Neutrophil (primary cell): ENCODE data around the gene CRYBA4.
"Not testable (repeated sequence)": the region's sequence is repeated elsewhere in the genome, so short reads cannot be mapped to it uniquely, and the experiment has no call there.

Experiments used
- H3K27ac ChIP-seq: fragments of 200-600 bp; sonication (generic); 2 replicates; pipeline ENCODE4 v1.5.1; 2016; ENCODE audit warnings: mild to moderate bottlenecking, moderate library complexity
- H3K27me3 ChIP-seq: fragments of 200-600 bp; sonication (generic); 2 replicates; pipeline ENCODE4 v1.6.0; 2016; ENCODE audit warnings: mild to moderate bottlenecking
- H3K36me3 ChIP-seq: fragments of 200-600 bp; sonication (generic); 2 replicates; pipeline ENCODE4 v1.5.1; 2017
- H3K4me1 ChIP-seq, 2 experiments: fragments of 200-600 bp in 1 of 2; sonication (generic) in 1 of 2; 1 replicate in 1 of 2; 2 replicates in 1 of 2; pipeline versions ENCODE4 v1.5.1 to v1.6.1; 2013 to 2016; ENCODE audit warnings: low read depth in 1 of 2, low read length in 1 of 2, mild to moderate bottlenecking in 1 of 2, moderate library complexity in 1 of 2; ENCODE audit not compliant: control insufficient read depth in 1 of 2, insufficient read depth in 1 of 2
- H3K4me3 ChIP-seq, 2 experiments: fragments of 200-600 bp in 1 of 2; sonication (generic) in 1 of 2; 1 replicate in 1 of 2; 2 replicates in 1 of 2; pipeline ENCODE4 v1.5.1; 2013 to 2016; ENCODE audit warnings: low read depth in 1 of 2, low read length in 1 of 2, mild to moderate bottlenecking in 1 of 2, moderate library complexity in 1 of 2
- H3K9me3 ChIP-seq: fragments of 200-600 bp; sonication (generic); 2 replicates; pipeline ENCODE4 v1.5.1; 2016
- TF ChIP-seq, protein P1 (sequence below): fragments of 200-600 bp; sonication (generic); IDR thresholded peaks from 2 replicates; pipeline ENCODE4 v1.5.1; 2016; ENCODE audit warnings: antibody characterized with exemption

CRYBA4 gene

GRCh38 chr22:26609287-26609686 lies 12.5 kb upstream of the CRYBA4 start:
- no peaks in the 10 kb centered on the region for H3K27me3 ChIP-seq
- TF ChIP-seq, protein P1, sequence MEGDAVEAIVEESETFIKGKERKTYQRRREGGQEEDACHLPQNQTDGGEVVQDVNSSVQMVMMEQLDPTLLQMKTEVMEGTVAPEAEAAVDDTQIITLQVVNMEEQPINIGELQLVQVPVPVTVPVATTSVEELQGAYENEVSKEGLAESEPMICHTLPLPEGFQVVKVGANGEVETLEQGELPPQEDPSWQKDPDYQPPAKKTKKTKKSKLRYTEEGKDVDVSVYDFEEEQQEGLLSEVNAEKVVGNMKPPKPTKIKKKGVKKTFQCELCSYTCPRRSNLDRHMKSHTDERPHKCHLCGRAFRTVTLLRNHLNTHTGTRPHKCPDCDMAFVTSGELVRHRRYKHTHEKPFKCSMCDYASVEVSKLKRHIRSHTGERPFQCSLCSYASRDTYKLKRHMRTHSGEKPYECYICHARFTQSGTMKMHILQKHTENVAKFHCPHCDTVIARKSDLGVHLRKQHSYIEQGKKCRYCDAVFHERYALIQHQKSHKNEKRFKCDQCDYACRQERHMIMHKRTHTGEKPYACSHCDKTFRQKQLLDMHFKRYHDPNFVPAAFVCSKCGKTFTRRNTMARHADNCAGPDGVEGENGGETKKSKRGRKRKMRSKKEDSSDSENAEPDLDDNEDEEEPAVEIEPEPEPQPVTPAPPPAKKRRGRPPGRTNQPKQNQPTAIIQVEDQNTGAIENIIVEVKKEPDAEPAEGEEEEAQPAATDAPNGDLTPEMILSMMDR, result no peak

GRCh38 chr22:26610072-26610958 lies 11.4 kb upstream of the CRYBA4 start:
- Histone ChIP-seq H3K9me3 (no peaks in the 10 kb centered on the region), H3K4me3 (no peak overlapping the region), H3K4me1 (no peaks in the 10 kb centered on the region), H3K27ac (no peak overlapping the region), H3K36me3 (no peaks in the 10 kb centered on the region), H3K27me3 (no peaks in the 10 kb centered on the region)
- TF ChIP-seq, protein P1, result no peak

More at GRCh38 chr22:26609287-26609686, 12.5 kb upstream of the CRYBA4 start:
- Histone ChIP-seq H3K4me1 (no peaks in the 10 kb centered on the region), H3K27ac (no peak overlapping the region), H3K36me3 (no peaks in the 10 kb centered on the region), H3K4me3 (no peak overlapping the region), H3K9me3 (no peaks in the 10 kb centered on the region)

- H3K27ac ChIP-seq, result no peak overlapping the region
- TF ChIP-seq, protein P1, result no peak
- no peaks in the 10 kb centered on the region for H3K4me1 ChIP-seq
- no peaks in the 10 kb centered on the region for H3K9me3 ChIP-seq
- H3K36me3 ChIP-seq, result no peaks in the 10 kb centered on the region
- H3K27me3 ChIP-seq, result no peaks in the 10 kb centered on the region
- no peak overlapping the region for H3K4me3 ChIP-seq
These were observed 10.8 kb upstream of the CRYBA4 start for GRCh38 chr22:26610996-26611395.

GRCh38 chr22:26612652-26613051 lies 9.1 kb upstream of the CRYBA4 start:
- Histone ChIP-seq H3K27ac (no peak overlapping the region), H3K4me3 (no peak overlapping the region), H3K36me3 (no peaks in the 10 kb centered on the region), H3K9me3 (no peaks in the 10 kb centered on the region), H3K4me1 (peaks cover 7 to 8% of the 10 kb centered on the region in 2 experiments), H3K27me3 (no peaks in the 10 kb centered on the region)
- TF ChIP-seq, protein P1, result no peak

DNA sequence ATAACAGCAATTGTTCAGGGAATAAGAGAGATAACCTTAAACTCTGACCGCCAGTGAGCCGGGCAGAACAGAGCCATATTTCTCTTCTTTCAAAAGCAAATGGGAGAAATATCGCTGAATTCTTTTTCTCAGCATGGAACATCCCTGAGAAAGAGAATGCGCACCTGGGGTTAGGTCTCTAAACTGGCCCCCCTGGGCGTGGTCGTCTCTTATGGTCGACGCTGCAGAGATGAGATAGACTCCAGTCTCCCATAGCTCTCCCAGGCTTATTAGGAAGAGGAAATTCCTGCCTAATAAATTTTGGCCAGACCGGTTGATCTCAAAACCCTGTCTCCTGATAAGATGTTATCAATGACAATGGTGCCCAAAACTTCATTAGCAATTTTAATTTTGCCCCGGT lies 8.0 kb upstream of the CRYBA4 start:
- H3K36me3 ChIP-seq, H3K4me3 ChIP-seq, H3K27ac ChIP-seq, H3K9me3 ChIP-seq, H3K27me3 ChIP-seq: not testable (repeated sequence)
- peaks cover 12 to 15% of the 10 kb centered on the region in 2 experiments for H3K4me1 ChIP-seq

DNA sequence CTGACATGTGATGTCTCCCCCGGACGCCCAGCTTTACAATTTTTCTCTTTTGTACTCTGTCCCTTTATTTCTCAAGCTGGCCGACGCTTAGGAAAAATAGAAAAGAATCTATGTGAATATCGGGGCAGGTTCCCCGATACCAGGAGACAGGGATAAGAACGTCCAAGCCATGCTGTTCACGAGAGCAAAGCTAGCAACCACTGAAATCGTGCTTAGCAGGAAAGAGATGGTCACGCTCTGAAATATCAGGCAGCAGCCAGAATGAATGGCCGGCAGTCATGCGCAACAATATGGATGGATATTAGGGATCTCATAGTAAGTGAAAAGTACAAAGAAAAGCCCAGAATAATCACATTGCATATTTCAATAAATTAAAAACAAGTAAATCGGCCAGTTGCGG lies 7.4 kb upstream of the CRYBA4 start:
- Histone ChIP-seq H3K27me3 (no peaks in the 10 kb centered on the region), H3K9me3 (no peaks in the 10 kb centered on the region), H3K36me3 (no peaks in the 10 kb centered on the region), H3K4me3 (no peak overlapping the region), H3K4me1 (peaks cover 12 to 16% of the 10 kb centered on the region in 2 experiments), H3K27ac (no peak overlapping the region)
- TF ChIP-seq, protein P1, result no peak
